Type B pancreatic cell (in vitro differentiated cells): ENCODE measurements around the gene EFNB2. TPM values are rescaled to one million over a fixed set of nuclear protein-coding genes. Genes with fewer than 3 reads are reported as not detected.

Experiments
- DNase-seq: peaks from one replicate; pipeline ENCODE4 v3.0.0; 2021; ENCODE audit warnings: mixed read lengths; ENCODE audit not compliant: unreplicated experiment; ENCODE audit errors: extremely low spot score
- H3K27ac Mint-ChIP-seq: 2 replicates; pipeline ENCODE4 v1.8.0; 2021; ENCODE audit warnings: mild to moderate bottlenecking, mixed read lengths
- H3K27me3 Mint-ChIP-seq: 2 replicates; pipeline ENCODE4 v1.8.0; 2021; ENCODE audit warnings: mixed read lengths
- H3K36me3 Mint-ChIP-seq: 2 replicates; pipeline ENCODE4 v1.8.0; 2021; ENCODE audit warnings: mixed read lengths
- H3K4me1 Mint-ChIP-seq: one replicate; pipeline ENCODE4 v1.8.0; 2021; ENCODE audit warnings: mixed read lengths; ENCODE audit not compliant: unreplicated experiment
- H3K4me3 Mint-ChIP-seq: 2 replicates; pipeline ENCODE4 v1.8.0; 2021; ENCODE audit warnings: mild to moderate bottlenecking, mixed read lengths
- H3K9me3 Mint-ChIP-seq: 2 replicates; pipeline ENCODE4 v1.8.0; 2021; ENCODE audit warnings: mixed read lengths
- total RNA-seq: library from RNA; stranded (reverse); gene quantifications from 2 replicates; pipeline ENCODE4 v1.2.1, GENCODE V29; 2021; ENCODE audit warnings: low replicate concordance
- TF ChIP-seq, protein P1 (sequence below): fragments of 200-600 bp; sonication (generic); conservative IDR thresholded peaks from 2 replicates; pipeline ENCODE4 v1.5.0; 2021; ENCODE audit warnings: antibody characterized with exemption, mild to moderate bottlenecking

EFNB2 gene
- total RNA-seq, 1 donor from 2014 or later = 67.1 TPM

DNA sequence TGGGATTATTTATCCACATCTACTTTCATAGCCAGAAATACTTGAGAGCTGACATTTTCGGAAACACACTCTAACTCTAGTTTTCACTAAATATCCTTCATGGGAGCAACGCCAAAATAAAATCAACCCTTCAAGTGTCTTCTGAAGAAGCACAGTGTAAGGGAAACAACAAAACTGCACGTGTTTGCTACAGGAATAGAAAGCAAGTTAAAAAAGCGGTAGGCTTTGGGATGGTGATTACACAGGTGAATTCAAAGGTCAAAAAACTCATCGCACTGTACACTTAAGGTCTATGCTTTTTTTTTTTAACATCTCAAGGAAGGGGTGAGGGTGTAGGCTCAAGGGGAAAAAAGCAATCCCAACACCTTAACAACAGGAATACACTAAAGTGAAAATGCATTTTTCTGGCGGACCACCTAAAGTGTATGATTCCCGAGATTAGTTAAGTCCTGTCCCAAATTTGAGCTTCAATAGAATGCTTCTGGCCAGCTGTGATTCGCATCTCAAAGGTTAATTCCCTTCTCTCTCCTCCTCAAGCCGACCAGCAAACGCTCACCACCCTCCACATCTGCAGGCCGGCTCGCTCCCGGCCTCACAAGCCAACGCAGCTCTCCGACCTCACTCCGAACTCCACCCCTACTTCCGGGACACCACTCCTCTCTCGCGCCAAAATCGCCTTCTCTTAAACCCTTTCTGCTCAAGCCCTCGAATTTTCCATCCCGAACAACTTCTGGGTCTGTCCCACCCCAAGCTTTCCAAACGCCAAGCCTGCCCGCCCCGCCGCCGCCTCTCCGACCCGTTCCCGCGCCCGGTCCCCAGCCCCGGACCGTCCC is 31.4 kb upstream of the EFNB2 start:
- TF ChIP-seq, protein P1, sequence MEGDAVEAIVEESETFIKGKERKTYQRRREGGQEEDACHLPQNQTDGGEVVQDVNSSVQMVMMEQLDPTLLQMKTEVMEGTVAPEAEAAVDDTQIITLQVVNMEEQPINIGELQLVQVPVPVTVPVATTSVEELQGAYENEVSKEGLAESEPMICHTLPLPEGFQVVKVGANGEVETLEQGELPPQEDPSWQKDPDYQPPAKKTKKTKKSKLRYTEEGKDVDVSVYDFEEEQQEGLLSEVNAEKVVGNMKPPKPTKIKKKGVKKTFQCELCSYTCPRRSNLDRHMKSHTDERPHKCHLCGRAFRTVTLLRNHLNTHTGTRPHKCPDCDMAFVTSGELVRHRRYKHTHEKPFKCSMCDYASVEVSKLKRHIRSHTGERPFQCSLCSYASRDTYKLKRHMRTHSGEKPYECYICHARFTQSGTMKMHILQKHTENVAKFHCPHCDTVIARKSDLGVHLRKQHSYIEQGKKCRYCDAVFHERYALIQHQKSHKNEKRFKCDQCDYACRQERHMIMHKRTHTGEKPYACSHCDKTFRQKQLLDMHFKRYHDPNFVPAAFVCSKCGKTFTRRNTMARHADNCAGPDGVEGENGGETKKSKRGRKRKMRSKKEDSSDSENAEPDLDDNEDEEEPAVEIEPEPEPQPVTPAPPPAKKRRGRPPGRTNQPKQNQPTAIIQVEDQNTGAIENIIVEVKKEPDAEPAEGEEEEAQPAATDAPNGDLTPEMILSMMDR = no peak
- Mint-ChIP-seq H3K27ac (peak overlapping the region; percentile 96), H3K4me3 (peak overlapping the region; percentile 94), H3K36me3 (peaks cover 13% of the 10 kb centered on the region), H3K4me1 (peaks cover 45% of the 10 kb centered on the region), H3K27me3 (no peaks in the 10 kb centered on the region), H3K9me3 (no peaks in the 10 kb centered on the region)
- DNase-seq = no peak

DNA sequence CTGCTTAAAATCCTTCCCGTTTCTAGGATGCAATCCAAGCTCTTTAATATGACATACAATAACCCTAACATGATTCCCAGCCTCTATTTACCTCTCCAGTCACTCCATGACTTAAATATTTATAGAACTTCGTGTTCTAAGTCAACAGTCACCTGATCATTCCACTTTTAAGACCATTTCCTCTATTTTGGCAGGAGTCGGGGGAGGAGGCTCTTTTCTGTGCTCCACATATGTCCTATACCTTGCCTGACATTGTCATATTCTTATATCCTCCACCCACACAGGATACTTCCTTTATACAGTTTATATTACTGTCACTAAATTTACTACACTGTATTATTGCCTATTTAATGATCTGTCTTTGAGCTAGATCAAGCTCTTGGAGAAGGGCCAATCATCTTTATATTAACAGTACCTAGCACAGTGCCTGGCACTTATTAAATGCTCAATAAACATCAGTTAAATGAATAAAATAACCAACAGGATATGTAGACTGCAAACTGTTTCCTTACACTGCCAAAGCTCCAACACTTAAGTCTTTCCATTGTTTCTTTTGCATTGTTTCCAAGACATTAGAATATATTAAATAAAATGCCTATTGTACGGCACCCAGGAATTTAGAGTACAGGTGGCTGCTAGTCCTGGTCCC is 29.8 kb upstream of the EFNB2 start:
- peak overlapping the region; percentile 94 for H3K4me3 Mint-ChIP-seq
- no peaks in the 10 kb centered on the region for H3K27me3 Mint-ChIP-seq
- H3K4me1 Mint-ChIP-seq = peaks cover 52% of the 10 kb centered on the region
- DNase-seq = no peak
- H3K27ac Mint-ChIP-seq = peak overlapping the region; percentile 96
- peaks cover 8% of the 10 kb centered on the region for H3K36me3 Mint-ChIP-seq
- TF ChIP-seq, protein P1 = no peak
- H3K9me3 Mint-ChIP-seq = no peaks in the 10 kb centered on the region

DNA sequence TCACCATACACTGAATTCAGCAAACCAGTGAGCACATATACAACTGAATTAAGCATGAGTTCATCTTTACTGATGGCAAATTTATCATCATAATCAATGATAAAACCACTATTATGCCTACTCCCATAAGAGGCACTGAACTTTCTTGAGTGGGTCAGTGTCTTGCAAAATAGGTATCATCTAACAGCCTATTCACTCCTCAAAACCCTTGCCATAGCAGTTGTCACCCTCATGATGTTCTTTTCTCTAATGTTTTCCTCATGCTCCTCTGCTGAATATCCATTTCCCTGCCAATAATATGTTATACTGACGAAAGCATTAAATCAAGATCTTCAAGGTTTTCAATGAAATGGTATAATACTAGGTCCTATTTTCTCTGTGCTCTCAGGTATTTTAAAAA is 26.8 kb upstream of the EFNB2 start:
- Mint-ChIP-seq H3K4me3 (peak overlapping the region; percentile 4), H3K36me3 (peaks cover 27% of the 10 kb centered on the region), H3K27me3 (no peaks in the 10 kb centered on the region), H3K4me1 (peaks cover 60% of the 10 kb centered on the region), H3K9me3 (no peaks in the 10 kb centered on the region), H3K27ac (no peak overlapping the region)
- no peak for DNase-seq
- TF ChIP-seq, protein P1 = no peak

DNA sequence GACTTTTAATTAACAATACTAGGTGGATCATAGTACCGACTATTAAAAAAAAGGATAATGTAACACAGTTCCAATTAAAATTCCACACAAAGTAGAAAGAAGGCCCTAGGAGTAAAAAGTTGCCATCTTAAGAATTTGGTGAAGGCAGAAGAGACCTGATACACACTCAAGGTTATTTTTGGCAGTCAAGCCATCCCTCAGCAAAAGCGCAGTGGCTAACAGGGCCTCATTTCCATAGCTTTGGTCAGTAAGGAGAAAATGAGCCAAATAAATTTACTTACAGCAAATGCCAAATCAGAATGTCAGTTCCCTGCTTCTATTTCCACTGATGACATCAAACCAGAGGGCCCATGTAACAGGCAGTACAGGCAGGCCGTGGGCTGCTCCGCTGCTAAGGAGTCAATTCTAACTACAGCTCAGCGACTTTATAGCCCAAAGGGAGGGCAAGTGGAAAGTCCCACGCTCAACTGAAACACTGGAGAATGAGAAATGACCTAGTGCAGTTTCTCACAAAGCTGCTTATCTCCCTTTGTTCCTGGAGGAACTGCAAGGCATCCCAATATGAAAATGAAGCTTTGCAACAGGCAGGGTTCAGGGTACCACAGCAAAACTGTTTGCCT is 26.2 kb upstream of the EFNB2 start:
- H3K9me3 Mint-ChIP-seq = no peaks in the 10 kb centered on the region
- TF ChIP-seq, protein P1 = no peak

DNA sequence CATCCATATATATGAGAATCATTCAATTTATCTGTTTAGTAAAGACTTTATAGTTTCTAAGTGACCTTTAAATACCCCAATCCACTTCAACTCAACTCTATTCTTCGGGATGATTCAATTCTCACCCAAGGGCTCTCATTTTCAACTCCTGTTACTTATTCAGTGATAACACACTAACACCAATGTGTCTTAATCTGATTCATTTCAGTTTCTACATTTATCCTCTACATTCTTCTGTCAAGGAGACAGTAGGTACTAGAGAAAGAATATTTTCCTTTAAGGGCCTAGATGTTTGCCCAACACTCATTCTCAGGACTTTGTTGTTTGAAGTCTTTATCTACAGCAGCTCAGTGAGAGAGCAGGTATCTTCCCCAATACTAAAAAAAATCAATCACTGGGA is 25.4 kb upstream of the EFNB2 start:
- H3K27me3 Mint-ChIP-seq = no peaks in the 10 kb centered on the region
- TF ChIP-seq, protein P1 = no peak
- no peak for DNase-seq
- peak overlapping the region; percentile 26 for H3K4me3 Mint-ChIP-seq
- peaks cover 54% of the 10 kb centered on the region for H3K4me1 Mint-ChIP-seq
- peaks cover 42% of the 10 kb centered on the region for H3K36me3 Mint-ChIP-seq
- no peaks in the 10 kb centered on the region for H3K9me3 Mint-ChIP-seq
- H3K27ac Mint-ChIP-seq = peak overlapping the region; percentile 21

More for the DNA sequence above, 26.2 kb upstream of the EFNB2 start:
- Mint-ChIP-seq H3K4me1 (peaks cover 60% of the 10 kb centered on the region), H3K36me3 (peaks cover 34% of the 10 kb centered on the region), H3K27me3 (no peaks in the 10 kb centered on the region), H3K27ac (no peak overlapping the region), H3K4me3 (no peak overlapping the region)
- no peak for DNase-seq
